Measurements from ENCODE around the gene SLC39A8. TPM values are rescaled to one million over a fixed set of nuclear protein-coding genes. Genes with fewer than 3 reads are reported as not detected.

SLC39A8 gene
- total RNA-seq, 2 donors from 2014 or later, result 64.4 to 76.4 TPM

- Histone ChIP-seq H3K4me3 (ENCODE audit: low read length) (no peak overlapping the region), H3K27ac (ENCODE audit: low read depth, low read length) (no peak overlapping the region), H3K9me3 (ENCODE audit: control insufficient read depth, low read length) (no peaks in the 10 kb centered on the region), H3K4me1 (ENCODE audit: control insufficient read depth, insufficient read depth, low read length) (no peaks in the 10 kb centered on the region), H3K9ac (ENCODE audit: extremely low read depth, low read length, poor library complexity, severe bottlenecking) (no peak overlapping the region), H3K27me3 (ENCODE audit: control insufficient read depth, insufficient read depth, low read length, poor library complexity, severe bottlenecking) (no peaks in the 10 kb centered on the region), H3K36me3 (ENCODE audit: control insufficient read depth, insufficient read depth, low read length) (peaks cover 5% of the 10 kb centered on the region)
- TF ChIP-seq, protein P1, sequence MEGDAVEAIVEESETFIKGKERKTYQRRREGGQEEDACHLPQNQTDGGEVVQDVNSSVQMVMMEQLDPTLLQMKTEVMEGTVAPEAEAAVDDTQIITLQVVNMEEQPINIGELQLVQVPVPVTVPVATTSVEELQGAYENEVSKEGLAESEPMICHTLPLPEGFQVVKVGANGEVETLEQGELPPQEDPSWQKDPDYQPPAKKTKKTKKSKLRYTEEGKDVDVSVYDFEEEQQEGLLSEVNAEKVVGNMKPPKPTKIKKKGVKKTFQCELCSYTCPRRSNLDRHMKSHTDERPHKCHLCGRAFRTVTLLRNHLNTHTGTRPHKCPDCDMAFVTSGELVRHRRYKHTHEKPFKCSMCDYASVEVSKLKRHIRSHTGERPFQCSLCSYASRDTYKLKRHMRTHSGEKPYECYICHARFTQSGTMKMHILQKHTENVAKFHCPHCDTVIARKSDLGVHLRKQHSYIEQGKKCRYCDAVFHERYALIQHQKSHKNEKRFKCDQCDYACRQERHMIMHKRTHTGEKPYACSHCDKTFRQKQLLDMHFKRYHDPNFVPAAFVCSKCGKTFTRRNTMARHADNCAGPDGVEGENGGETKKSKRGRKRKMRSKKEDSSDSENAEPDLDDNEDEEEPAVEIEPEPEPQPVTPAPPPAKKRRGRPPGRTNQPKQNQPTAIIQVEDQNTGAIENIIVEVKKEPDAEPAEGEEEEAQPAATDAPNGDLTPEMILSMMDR (conservative IDR thresholded peaks at IDR 0.05), result no peak
- Mint-ChIP-seq H3K27me3 (ENCODE audit: insufficient read depth) (no peaks in the 10 kb centered on the region), H3K36me3 (ENCODE audit: low read depth) (peaks cover 26% of the 10 kb centered on the region), H3K9me3 (no peaks in the 10 kb centered on the region), H3K4me1 (peaks cover 22% of the 10 kb centered on the region), H3K27ac (no peak overlapping the region), H3K4me3 (no peak overlapping the region)
- 97 to 100% methylated on average over 2 of the region's 2 CpGs for WGBS, 2 experiments (ENCODE audit: insufficient coverage in 1 of 2, insufficient read length in 1 of 2)
- DNase-seq, result no peak
These were observed 28.7 kb downstream of the SLC39A8 start for GRCh38 chr4:102316585-102316984.

GRCh38 chr4:102315532-102315931, 29.8 kb downstream of the SLC39A8 start:
- Mint-ChIP-seq H3K4me1 (peaks cover 15% of the 10 kb centered on the region), H3K36me3 (ENCODE audit: low read depth) (peaks cover 26% of the 10 kb centered on the region), H3K9me3 (no peaks in the 10 kb centered on the region), H3K27me3 (ENCODE audit: insufficient read depth) (no peaks in the 10 kb centered on the region), H3K4me3 (no peak overlapping the region), H3K27ac (peak overlapping the region; percentile 14)
- H3K27ac ChIP-seq (ENCODE audit: low read depth, low read length), result no peak overlapping the region
- H3K36me3 ChIP-seq (ENCODE audit: control insufficient read depth, insufficient read depth, low read length), result peaks cover 5% of the 10 kb centered on the region
- 93% methylated on average over 1 of the region's 2 CpGs; no CpG with 5 or more reads in 1 of the 2 experiments for WGBS, 2 experiments (ENCODE audit: insufficient coverage in 1 of 2, insufficient read length in 1 of 2)
- no peak overlapping the region for H3K4me3 ChIP-seq (ENCODE audit: low read length)
- TF ChIP-seq, protein P1 (conservative IDR thresholded peaks at IDR 0.05), result no peak
- H3K9me3 ChIP-seq (ENCODE audit: control insufficient read depth, low read length), result no peaks in the 10 kb centered on the region
- no peak overlapping the region for H3K9ac ChIP-seq (ENCODE audit: extremely low read depth, low read length, poor library complexity, severe bottlenecking)
- no peaks in the 10 kb centered on the region for H3K27me3 ChIP-seq (ENCODE audit: control insufficient read depth, insufficient read depth, low read length, poor library complexity, severe bottlenecking)
- H3K4me1 ChIP-seq (ENCODE audit: control insufficient read depth, insufficient read depth, low read length), result no peaks in the 10 kb centered on the region
- no peak for DNase-seq

GRCh38 chr4:102312417-102312816, 32.9 kb downstream of the SLC39A8 start:
- TF ChIP-seq, protein P1 (conservative IDR thresholded peaks at IDR 0.05), result no peak
- DNase-seq, result no peak
- no peaks in the 10 kb centered on the region for H3K9me3 Mint-ChIP-seq
- peaks cover 21% of the 10 kb centered on the region for H3K36me3 Mint-ChIP-seq (ENCODE audit: low read depth)
- Histone ChIP-seq H3K4me3 (ENCODE audit: low read length) (no peak overlapping the region), H3K9ac (ENCODE audit: extremely low read depth, low read length, poor library complexity, severe bottlenecking) (no peak overlapping the region), H3K4me1 (ENCODE audit: control insufficient read depth, insufficient read depth, low read length) (no peaks in the 10 kb centered on the region), H3K9me3 (ENCODE audit: control insufficient read depth, low read length) (no peaks in the 10 kb centered on the region), H3K27ac (ENCODE audit: low read depth, low read length) (no peak overlapping the region), H3K27me3 (ENCODE audit: control insufficient read depth, insufficient read depth, low read length, poor library complexity, severe bottlenecking) (no peaks in the 10 kb centered on the region), H3K36me3 (ENCODE audit: control insufficient read depth, insufficient read depth, low read length) (peaks cover 6% of the 10 kb centered on the region)
- H3K4me1 Mint-ChIP-seq, result no peaks in the 10 kb centered on the region
- H3K27ac Mint-ChIP-seq, result peak overlapping the region; percentile 42
- WGBS, 2 experiments (ENCODE audit: insufficient coverage in 1 of 2, insufficient read length in 1 of 2), result 100% methylated on average over 1 of the region's 2 CpGs; no CpG with 5 or more reads in 1 of the 2 experiments
- no peak overlapping the region for H3K4me3 Mint-ChIP-seq
- no peaks in the 10 kb centered on the region for H3K27me3 Mint-ChIP-seq (ENCODE audit: insufficient read depth)
